ENCODE data around the gene SNRNP48.

GRCh38 chr6:7590918-7591302 is 912 bp downstream of the SNRNP48 start:
- TF ChIP-seq CTCF (IDR thresholded peaks at IDR 0.05), result no peak
- no peak for TF ChIP-seq POLR2A (IDR thresholded peaks at IDR 0.05)

All from uterus (tissue), 2 donors.